Measurements from ENCODE around the gene UGGT1.

DNA sequence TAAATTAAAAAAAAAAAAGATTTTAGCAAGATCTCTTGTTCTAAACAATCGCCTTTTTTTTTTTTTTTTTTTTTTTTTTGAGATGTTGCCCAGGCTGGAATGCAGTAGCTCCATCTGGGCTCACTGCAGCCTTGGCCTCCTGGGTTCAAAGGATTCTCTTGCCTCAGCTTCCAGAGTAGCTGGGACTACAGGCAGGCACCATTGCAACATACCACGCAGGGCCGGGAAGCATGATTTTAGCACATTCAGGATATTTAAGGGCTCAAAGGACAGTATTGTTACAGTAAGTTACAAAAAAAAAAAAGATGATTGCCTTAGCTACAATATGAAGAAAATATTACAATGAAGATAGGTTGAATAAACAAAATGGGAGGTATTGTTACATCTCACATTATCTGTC is 33.7 kb upstream of the UGGT1 start:
- TF ChIP-seq, protein P1, sequence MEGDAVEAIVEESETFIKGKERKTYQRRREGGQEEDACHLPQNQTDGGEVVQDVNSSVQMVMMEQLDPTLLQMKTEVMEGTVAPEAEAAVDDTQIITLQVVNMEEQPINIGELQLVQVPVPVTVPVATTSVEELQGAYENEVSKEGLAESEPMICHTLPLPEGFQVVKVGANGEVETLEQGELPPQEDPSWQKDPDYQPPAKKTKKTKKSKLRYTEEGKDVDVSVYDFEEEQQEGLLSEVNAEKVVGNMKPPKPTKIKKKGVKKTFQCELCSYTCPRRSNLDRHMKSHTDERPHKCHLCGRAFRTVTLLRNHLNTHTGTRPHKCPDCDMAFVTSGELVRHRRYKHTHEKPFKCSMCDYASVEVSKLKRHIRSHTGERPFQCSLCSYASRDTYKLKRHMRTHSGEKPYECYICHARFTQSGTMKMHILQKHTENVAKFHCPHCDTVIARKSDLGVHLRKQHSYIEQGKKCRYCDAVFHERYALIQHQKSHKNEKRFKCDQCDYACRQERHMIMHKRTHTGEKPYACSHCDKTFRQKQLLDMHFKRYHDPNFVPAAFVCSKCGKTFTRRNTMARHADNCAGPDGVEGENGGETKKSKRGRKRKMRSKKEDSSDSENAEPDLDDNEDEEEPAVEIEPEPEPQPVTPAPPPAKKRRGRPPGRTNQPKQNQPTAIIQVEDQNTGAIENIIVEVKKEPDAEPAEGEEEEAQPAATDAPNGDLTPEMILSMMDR (IDR thresholded peaks at IDR 0.05; ENCODE audit: low read depth, low read length), result no peak
- no peak for TF ChIP-seq EZH2phosphoT487 (IDR thresholded peaks at IDR 0.05; ENCODE audit: low read depth)
